IMR-90 (cell line): ENCODE results near the gene FANK1. TPM values are rescaled to one million over a fixed set of nuclear protein-coding genes. Genes with fewer than 3 reads are reported as not detected.

ENCODE experiments used
- ATAC-seq: fragments of 200-7000 bp; cut with Tn5 transposase; 2 replicates; pipeline ENCODE4 v1.9.1; 2020; ENCODE audit warnings: low read depth, mild to moderate bottlenecking, moderate library complexity
- BruUV-seq: library from RNA; stranded (reverse); fragments of 400-500 nt; replicated peaks from 2 replicates; lab custom pipeline; 2021; lab: Mats Ljungman, UMichigan
- CTCF ChIA-PET: fragments of 300-600 bp; formaldehyde crosslinking; extraction: SDS; loops from one replicate; lab custom pipeline; 2021; ENCODE audit warnings: antibody characterized with exemption; lab: Yijun Ruan, JAX
- POLR2A ChIA-PET: fragments of 300-600 bp; sonication (Branson Sonifier 250); formaldehyde crosslinking; loops from one replicate; lab custom pipeline; 2022; ENCODE audit warnings: antibody characterized with exemption; ENCODE audit not compliant: unreplicated experiment; lab: Charles Lee
- DNase-seq: peaks from one replicate; pipeline ENCODE4 v3.0.0; 2013
- H2AFZ ChIP-seq: replicated peaks from 2 replicates; pipeline ENCODE3; 2013; ENCODE audit warnings: low read length, mild to moderate bottlenecking; ENCODE audit not compliant: poor library complexity
- H2AK5ac ChIP-seq: 2 replicates; pipeline ENCODE4 v1.6.1; 2013; ENCODE audit warnings: low read depth, low read length, inconsistent platforms
- H2AK9ac ChIP-seq: replicated peaks from 2 replicates; pipeline ENCODE3; 2013; ENCODE audit warnings: mild to moderate bottlenecking, low read depth, low read length, moderate library complexity; ENCODE audit not compliant: poor library complexity
- H2BK120ac ChIP-seq: 2 replicates; pipeline ENCODE4 v1.6.1; 2013; ENCODE audit warnings: low read depth, low read length, inconsistent platforms
- H2BK15ac ChIP-seq: 3 replicates; pipeline ENCODE4 v1.6.1; 2013; ENCODE audit warnings: low read depth, low read length, inconsistent platforms
- H2BK20ac ChIP-seq: 2 replicates; pipeline ENCODE4 v1.6.1; 2013; ENCODE audit warnings: low read depth, mild to moderate bottlenecking, inconsistent platforms, low read length, moderate library complexity
- H2BK5ac ChIP-seq: 2 replicates; pipeline ENCODE4 v1.6.1; 2013; ENCODE audit warnings: mild to moderate bottlenecking, low read depth, low read length, inconsistent platforms; ENCODE audit not compliant: poor library complexity, severe bottlenecking
- H3K14ac ChIP-seq: replicated peaks from 2 replicates; pipeline ENCODE4 v1.6.1; 2013; ENCODE audit warnings: low read depth, low read length, inconsistent platforms
- H3K18ac ChIP-seq: 2 replicates; pipeline ENCODE4 v1.6.1; 2013; ENCODE audit warnings: low read depth, low read length, control low read depth
- H3K23ac ChIP-seq: 2 replicates; pipeline ENCODE4 v1.6.1; 2013; ENCODE audit warnings: low read depth, low read length, inconsistent platforms
- H3K27ac ChIP-seq: 2 replicates; pipeline ENCODE4 v1.5.1; 2013; ENCODE audit warnings: mild to moderate bottlenecking, control low read depth, low read length; ENCODE audit not compliant: insufficient read depth
- H3K27me3 ChIP-seq: 2 replicates; pipeline ENCODE4 v1.6.1; 2013; ENCODE audit warnings: low read length; ENCODE audit not compliant: control insufficient read depth, insufficient read depth
- H3K36me3 ChIP-seq: 2 replicates; pipeline ENCODE4 v1.6.1; 2013; ENCODE audit warnings: low read length, mixed read lengths; ENCODE audit not compliant: control insufficient read depth, insufficient read depth
- H3K4ac ChIP-seq: 2 replicates; pipeline ENCODE4 v1.6.1; 2013; ENCODE audit warnings: low read depth, low read length, inconsistent platforms
- H3K4me1 ChIP-seq: 2 replicates; pipeline ENCODE4 v1.6.1; 2013; ENCODE audit warnings: low read length, mixed read lengths; ENCODE audit not compliant: control insufficient read depth, insufficient read depth
- H3K4me2 ChIP-seq: 2 replicates; pipeline ENCODE4 v1.6.1; 2013; ENCODE audit warnings: low read depth, mild to moderate bottlenecking, control low read depth, low read length, moderate library complexity
- H3K4me3 ChIP-seq: 2 replicates; pipeline ENCODE4 v1.5.1; 2013; ENCODE audit warnings: low read depth, mild to moderate bottlenecking, control low read depth, low read length, moderate library complexity; ENCODE audit not compliant: insufficient read depth
- H3K56ac ChIP-seq: 2 replicates; pipeline ENCODE4 v1.6.1; 2013; ENCODE audit warnings: low read length, inconsistent platforms; ENCODE audit not compliant: insufficient read depth; ENCODE audit errors: extremely low read depth
- H3K79me1 ChIP-seq, 2 experiments: 2 replicates each; pipeline ENCODE4 v1.6.1; 2013; ENCODE audit warnings: low read length in 2 of 2, inconsistent platforms in 1 of 2, low read depth in 1 of 2
- H3K9ac ChIP-seq: 2 replicates; pipeline ENCODE4 v1.6.1; 2013; ENCODE audit warnings: low read depth, low read length, control low read depth
- H3K9me1 ChIP-seq: 2 replicates; pipeline ENCODE4 v1.6.1; 2013; ENCODE audit warnings: low read length, inconsistent platforms; ENCODE audit not compliant: insufficient read depth
- H3K9me3 ChIP-seq: 2 replicates; pipeline ENCODE4 v1.6.1; 2013; ENCODE audit warnings: low read length; ENCODE audit not compliant: control insufficient read depth, insufficient read depth
- H4K20me1 ChIP-seq: 2 replicates; pipeline ENCODE4 v1.6.1; 2013; ENCODE audit warnings: low read length, inconsistent platforms; ENCODE audit not compliant: insufficient read depth
- H4K5ac ChIP-seq: 2 replicates; pipeline ENCODE4 v1.6.1; 2013; ENCODE audit warnings: mild to moderate bottlenecking, low read depth, low read length, control low read depth
- H4K8ac ChIP-seq, 2 experiments: 2 replicates each; pipeline ENCODE4 v1.6.1; 2013; ENCODE audit warnings: low read depth in 2 of 2, low read length in 2 of 2, control low read depth in 1 of 2, inconsistent platforms in 1 of 2
- H4K91ac ChIP-seq: 2 replicates; pipeline ENCODE4 v1.6.1; 2013; ENCODE audit warnings: low read depth, low read length, inconsistent platforms; ENCODE audit not compliant: insufficient read depth
- BHLHE40 ChIP-seq: fragments of 150-350 bp; IDR thresholded peaks from 2 replicates; pipeline ENCODE4 v1.6.1; 2016; ENCODE audit warnings: mild to moderate bottlenecking, low read depth, low read length
- CEBPB ChIP-seq: IDR thresholded peaks from 2 replicates; pipeline ENCODE4 v1.6.1; 2012; ENCODE audit warnings: low read depth, low read length, improper control_type of control experiment
- FOS ChIP-seq: fragments of 150-350 bp; IDR thresholded peaks from 2 replicates; pipeline ENCODE4 v1.6.1; 2016; ENCODE audit warnings: low read depth, low read length
- MAFK ChIP-seq: IDR thresholded peaks from 2 replicates; pipeline ENCODE4 v1.6.1; 2012; ENCODE audit warnings: low read depth, low read length, improper control_type of control experiment
- MAZ ChIP-seq: IDR thresholded peaks from 2 replicates; pipeline ENCODE4 v1.6.1; 2012; ENCODE audit warnings: low read depth, mild to moderate bottlenecking, low read length, improper control_type of control experiment, moderate library complexity, borderline replicate concordance
- MXI1 ChIP-seq: IDR thresholded peaks from 2 replicates; pipeline ENCODE4 v1.6.1; 2012; ENCODE audit warnings: low read depth, mild to moderate bottlenecking, low read length, moderate library complexity, borderline replicate concordance
- NFE2L2 ChIP-seq: fragments of 150-350 bp; IDR thresholded peaks from 2 replicates; pipeline ENCODE4 v1.6.1; 2016; ENCODE audit warnings: low read depth, mild to moderate bottlenecking, low read length
- POLR2A ChIP-seq: IDR thresholded peaks from 2 replicates; pipeline ENCODE4 v1.6.1; 2012; ENCODE audit warnings: mild to moderate bottlenecking, low read depth, low read length
- RAD21 ChIP-seq: IDR thresholded peaks from 2 replicates; pipeline ENCODE4 v1.6.1; 2012; ENCODE audit warnings: low read length, improper control_type of control experiment
- RCOR1 ChIP-seq: IDR thresholded peaks from 2 replicates; pipeline ENCODE4 v1.6.1; 2012; ENCODE audit warnings: mild to moderate bottlenecking, low read length, improper control_type of control experiment; ENCODE audit not compliant: insufficient replicate concordance
- RFX5 ChIP-seq: IDR thresholded peaks from 2 replicates; pipeline ENCODE4 v1.8.0; 2012; ENCODE audit warnings: low read depth, mild to moderate bottlenecking, low read length, moderate library complexity
- SMC3 ChIP-seq: fragments of 150-350 bp; IDR thresholded peaks from 2 replicates; pipeline ENCODE4 v1.6.1; 2016; ENCODE audit warnings: low read depth, mild to moderate bottlenecking, antibody characterized with exemption, low read length, moderate library complexity
- WGBS, 2 experiments: methylation state at CpG; one replicate each; pipeline versions ENCODE4 v1.1.5 to v1.1.7; 2013; ENCODE audit warnings: missing lambda C conversion rate in 2 of 2; ENCODE audit not compliant: insufficient read length in 1 of 2; ENCODE audit errors: extremely low coverage in 2 of 2; 5-methylcytosine and 5-hydroxymethylcytosine counted together
- dilution Hi-C: fragments of 300-500 bp; cut with HindIII; formaldehyde crosslinking; loops from one replicate; pipeline ENCODE4 v1.14.3; 2018; ENCODE audit warnings: low sequenced_read_pairs; ENCODE audit not compliant: unreplicated experiment
- in situ Hi-C: fragments of 300-500 bp; cut with MboI; formaldehyde crosslinking; loops from 3 replicates; pipeline ENCODE4 v1.14.3; 2019; ENCODE audit warnings: low sequenced_read_pairs, inconsistent platforms, mixed read lengths
- intact Hi-C: fragments of 100-400 bp; cut with micrococcal nuclease; formaldehyde crosslinking; loops from 2 replicates; pipeline ENCODE4 v1.10.0; 2022
- polyA plus RNA-seq, 3 experiments: library from polyadenylated mRNA; depleted of rRNA; stranded (reverse); fragments of >200 nt; gene quantifications; 2 replicates each; pipeline ENCODE4 v1.2.3, GENCODE V29; 2012; ENCODE audit warnings: low replicate concordance in 1 of 3
- total RNA-seq: library from RNA; depleted of rRNA; stranded (reverse); fragments of >200 nt; gene quantifications from 2 replicates; pipeline ENCODE4 v1.2.3, GENCODE V29; 2012
- TF ChIP-seq, protein P1 (sequence below): fragments of 150-350 bp; IDR thresholded peaks from 2 replicates; pipeline ENCODE4 v1.6.1; 2017; ENCODE audit warnings: mild to moderate bottlenecking, antibody characterized with exemption, low read length, low read depth
- TF ChIP-seq, protein P2 (sequence below): conservative IDR thresholded peaks from 2 replicates; pipeline ENCODE4 v1.5.1; 2012; ENCODE audit warnings: mild to moderate bottlenecking, low read depth, low read length, improper control_type of control experiment
- TF ChIP-seq, protein P3 (sequence below): fragments of 150-350 bp; IDR thresholded peaks from 2 replicates; pipeline ENCODE4 v1.6.1; 2016; ENCODE audit warnings: low read depth, mild to moderate bottlenecking, low read length, moderate library complexity, borderline replicate concordance

The FANK1 gene
- total and polyA plus RNA-seq, 2 of the 4 experiments (the other 2 are of a cell fraction): 0.90 to 2.2 TPM

DNA sequence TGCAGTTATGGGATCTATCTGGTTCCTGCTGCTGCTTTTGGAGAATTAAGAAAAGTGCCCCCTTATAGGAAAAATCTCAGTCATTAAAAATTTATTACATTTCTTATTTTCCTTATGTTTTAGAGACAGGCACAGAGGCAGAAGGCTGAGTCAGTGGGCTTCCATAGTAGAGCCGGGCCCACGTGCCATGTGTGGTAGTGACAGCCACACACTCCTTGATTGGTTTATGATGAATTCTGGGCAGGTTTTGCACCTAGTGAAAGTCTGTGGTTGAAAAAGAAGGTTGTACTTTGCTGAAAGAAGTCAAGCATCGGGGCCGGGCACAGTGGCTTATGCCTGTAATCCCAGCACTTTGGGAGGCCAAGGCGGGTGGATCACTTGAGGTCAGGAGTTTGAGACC is 109.9 kb downstream of the FANK1 start:
- no TSS peak for BruUV-seq
- ATAC-seq: no peak
- no peaks in the 10 kb centered on the region for H3K4me1 ChIP-seq
- ChIA-PET POLR2A (no interaction called here), CTCF (no interaction called here)
- no peak overlapping the region for H2BK5ac ChIP-seq
- no peak overlapping the region for H4K5ac ChIP-seq
- no peak overlapping the region for H2AK9ac ChIP-seq
- H3K27ac ChIP-seq: no peak overlapping the region
- no peak overlapping the region for H4K8ac ChIP-seq
- in situ Hi-C loops: no loop called here
- H2BK120ac ChIP-seq: no peak overlapping the region
- no peak overlapping the region for H3K9ac ChIP-seq
- H3K4me3 ChIP-seq: no peak overlapping the region
- H3K36me3 ChIP-seq: no peaks in the 10 kb centered on the region
- no peak overlapping the region for H3K56ac ChIP-seq
- no peak overlapping the region for H3K4ac ChIP-seq
- no peak overlapping the region for H3K4me2 ChIP-seq
- no CpG with 5 or more reads among the region's 5 CpGs for WGBS, 2 experiments
- H3K79me1 ChIP-seq: no peaks in the 10 kb centered on the region
- H3K14ac ChIP-seq: no peak overlapping the region
- H2BK15ac ChIP-seq: no peak overlapping the region
- H4K20me1 ChIP-seq: no peaks in the 10 kb centered on the region
- intact Hi-C loops: no loop called here
- no peak overlapping the region for H4K91ac ChIP-seq
- H2AFZ ChIP-seq: no peak overlapping the region
- H2BK20ac ChIP-seq: no peak overlapping the region
- no peak overlapping the region for H3K23ac ChIP-seq
- no peak overlapping the region for H3K18ac ChIP-seq
- no peak overlapping the region for H2AK5ac ChIP-seq
- TF ChIP-seq MXI1 (no peak), MAZ (no peak), RCOR1 (no peak), MAFK (no peak), NFE2L2 (no peak), SMC3 (no peak), RAD21 (no peak), POLR2A (no peak), FOS (no peak), BHLHE40 (no peak), RFX5 (no peak), CEBPB (no peak)
- TF ChIP-seq, protein P1, sequence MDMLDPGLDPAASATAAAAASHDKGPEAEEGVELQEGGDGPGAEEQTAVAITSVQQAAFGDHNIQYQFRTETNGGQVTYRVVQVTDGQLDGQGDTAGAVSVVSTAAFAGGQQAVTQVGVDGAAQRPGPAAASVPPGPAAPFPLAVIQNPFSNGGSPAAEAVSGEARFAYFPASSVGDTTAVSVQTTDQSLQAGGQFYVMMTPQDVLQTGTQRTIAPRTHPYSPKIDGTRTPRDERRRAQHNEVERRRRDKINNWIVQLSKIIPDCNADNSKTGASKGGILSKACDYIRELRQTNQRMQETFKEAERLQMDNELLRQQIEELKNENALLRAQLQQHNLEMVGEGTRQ: no peak
- TF ChIP-seq, protein P2, sequence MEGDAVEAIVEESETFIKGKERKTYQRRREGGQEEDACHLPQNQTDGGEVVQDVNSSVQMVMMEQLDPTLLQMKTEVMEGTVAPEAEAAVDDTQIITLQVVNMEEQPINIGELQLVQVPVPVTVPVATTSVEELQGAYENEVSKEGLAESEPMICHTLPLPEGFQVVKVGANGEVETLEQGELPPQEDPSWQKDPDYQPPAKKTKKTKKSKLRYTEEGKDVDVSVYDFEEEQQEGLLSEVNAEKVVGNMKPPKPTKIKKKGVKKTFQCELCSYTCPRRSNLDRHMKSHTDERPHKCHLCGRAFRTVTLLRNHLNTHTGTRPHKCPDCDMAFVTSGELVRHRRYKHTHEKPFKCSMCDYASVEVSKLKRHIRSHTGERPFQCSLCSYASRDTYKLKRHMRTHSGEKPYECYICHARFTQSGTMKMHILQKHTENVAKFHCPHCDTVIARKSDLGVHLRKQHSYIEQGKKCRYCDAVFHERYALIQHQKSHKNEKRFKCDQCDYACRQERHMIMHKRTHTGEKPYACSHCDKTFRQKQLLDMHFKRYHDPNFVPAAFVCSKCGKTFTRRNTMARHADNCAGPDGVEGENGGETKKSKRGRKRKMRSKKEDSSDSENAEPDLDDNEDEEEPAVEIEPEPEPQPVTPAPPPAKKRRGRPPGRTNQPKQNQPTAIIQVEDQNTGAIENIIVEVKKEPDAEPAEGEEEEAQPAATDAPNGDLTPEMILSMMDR: no peak
- TF ChIP-seq, protein P3, sequence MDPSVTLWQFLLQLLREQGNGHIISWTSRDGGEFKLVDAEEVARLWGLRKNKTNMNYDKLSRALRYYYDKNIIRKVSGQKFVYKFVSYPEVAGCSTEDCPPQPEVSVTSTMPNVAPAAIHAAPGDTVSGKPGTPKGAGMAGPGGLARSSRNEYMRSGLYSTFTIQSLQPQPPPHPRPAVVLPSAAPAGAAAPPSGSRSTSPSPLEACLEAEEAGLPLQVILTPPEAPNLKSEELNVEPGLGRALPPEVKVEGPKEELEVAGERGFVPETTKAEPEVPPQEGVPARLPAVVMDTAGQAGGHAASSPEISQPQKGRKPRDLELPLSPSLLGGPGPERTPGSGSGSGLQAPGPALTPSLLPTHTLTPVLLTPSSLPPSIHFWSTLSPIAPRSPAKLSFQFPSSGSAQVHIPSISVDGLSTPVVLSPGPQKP: no peak
- H3K27me3 ChIP-seq: peaks cover 46% of the 10 kb centered on the region
- H3K9me3 ChIP-seq: peaks cover 3% of the 10 kb centered on the region
- no peak for DNase-seq
- dilution Hi-C loops: no loop called here
- H3K9me1 ChIP-seq: no peaks in the 10 kb centered on the region
